NT2/D1 (cell line): Measurements from ENCODE around the gene FEZ2.

Source experiments
- SUZ12 ChIP-seq: IDR thresholded peaks from 2 replicates; pipeline ENCODE4 v1.6.1; 2011; ENCODE audit not compliant: insufficient read length, insufficient read depth; ENCODE audit errors: extremely low read depth
- YY1 ChIP-seq: IDR thresholded peaks from 2 replicates; pipeline ENCODE4 v1.6.1; 2011; ENCODE audit not compliant: insufficient read length, insufficient read depth
- ZNF274 ChIP-seq: IDR thresholded peaks from 2 replicates; pipeline ENCODE4 v1.6.1; 2011; ENCODE audit warnings: mild to moderate bottlenecking, low read depth, low read length

DNA sequence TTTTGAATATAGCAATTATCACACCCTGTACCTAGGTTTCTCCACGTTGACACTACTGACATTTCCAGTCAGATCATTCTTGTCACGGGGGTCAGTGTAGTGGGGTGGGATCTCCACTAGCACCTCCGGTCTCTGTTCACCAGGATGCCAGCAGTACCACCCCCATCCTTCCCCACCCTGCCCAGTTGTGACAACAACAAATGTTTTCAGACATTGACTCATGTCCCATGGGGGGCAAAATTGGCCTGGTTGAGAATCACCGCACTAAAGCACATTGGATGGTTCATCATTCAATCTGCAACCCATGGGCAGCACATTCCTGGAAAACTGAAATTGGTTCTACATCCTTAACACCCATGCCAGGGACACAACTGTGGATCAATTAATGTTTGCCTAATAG lies 32.3 kb downstream of the FEZ2 start:
- TF ChIP-seq ZNF274 (no peak), YY1 (no peak), SUZ12 (no peak)
